Stimulated activated CD4-positive, alpha-beta T cell treated with anti-CD3 and anti-CD28 coated beads, Interleukin-15, amount 100 ng/mL, for 24 hours (primary cell): ENCODE data around the gene IGSF6.
A peak's percentile ranks its signal among the peaks of the same experiment; 100 is the strongest.
"Not testable (repeated sequence)": the region's sequence is repeated elsewhere in the genome, so short reads cannot be mapped to it uniquely, and the experiment has no call there.

Experiments used
- DNase-seq: peaks from one replicate; pipeline ENCODE4 v3.0.0-alpha.2; 2020

Gene IGSF6

DNA sequence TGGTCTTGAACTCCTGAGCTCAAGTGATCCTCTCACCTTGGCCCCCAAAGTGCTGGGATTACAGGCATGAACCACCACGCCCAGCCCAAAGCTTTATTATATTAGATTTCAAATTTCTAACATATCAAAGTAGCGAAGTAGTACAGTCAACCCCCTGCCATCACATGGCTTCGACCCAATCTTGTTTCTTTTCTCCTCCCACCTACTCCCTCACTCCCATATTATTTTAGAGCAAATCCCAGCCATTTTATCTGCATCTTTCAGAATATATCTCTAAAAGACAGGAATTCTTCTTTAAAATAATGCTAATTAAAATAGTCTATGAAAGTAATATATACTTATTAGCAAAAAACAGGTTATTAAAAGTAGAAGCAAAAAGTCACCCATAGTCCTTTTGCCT lies 893 bp downstream of the IGSF6 start:
- no peak for DNase-seq

DNA sequence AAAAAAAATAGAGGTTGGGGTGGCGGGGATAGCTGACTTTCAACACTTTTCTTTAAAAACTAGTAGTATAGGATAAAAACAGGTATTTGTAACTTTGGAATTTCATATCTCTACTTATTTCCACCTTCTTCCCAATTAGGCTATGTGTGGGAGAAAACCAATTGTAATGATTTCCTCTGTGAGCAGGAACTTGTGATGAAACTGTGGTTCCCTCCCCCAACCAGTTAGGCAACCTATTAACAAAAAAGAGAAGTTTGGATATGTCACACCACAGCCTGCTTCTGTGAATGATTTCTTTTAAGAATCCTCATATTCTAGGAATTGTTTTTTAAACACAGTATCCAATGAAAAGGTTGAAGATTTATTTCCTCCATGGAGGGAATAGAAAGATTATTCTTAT lies 1.9 kb downstream of the IGSF6 start:
- DNase-seq: no peak

DNA sequence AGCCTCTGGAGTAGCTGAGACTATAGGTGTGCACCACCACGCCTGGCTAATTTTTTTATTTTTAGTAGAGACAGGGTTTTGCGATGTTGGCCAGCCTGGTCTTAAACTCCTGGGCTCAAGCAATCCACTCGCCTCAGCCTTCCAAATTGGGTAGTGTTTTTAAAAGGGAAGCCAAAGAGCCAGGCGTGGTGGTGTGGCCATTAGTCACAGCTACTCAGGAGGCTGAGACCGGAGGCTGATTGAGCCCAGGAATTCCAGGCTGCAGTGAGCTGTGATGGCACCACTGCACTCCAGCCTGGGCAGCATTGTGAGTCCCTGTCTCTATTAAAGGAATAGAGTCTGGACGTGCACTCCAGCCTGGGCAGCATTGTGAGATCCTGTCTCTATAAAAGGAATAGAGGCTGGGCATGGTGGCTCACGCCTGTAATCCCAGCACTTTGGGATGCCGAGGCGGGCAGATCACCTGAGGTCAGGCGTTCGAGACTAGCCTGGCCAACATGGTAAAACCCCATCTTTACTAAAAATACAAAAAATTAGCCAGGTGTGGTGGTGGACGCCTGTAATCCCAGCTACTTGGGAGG lies 2.5 kb downstream of the IGSF6 start:
- not testable (repeated sequence) for DNase-seq

DNA sequence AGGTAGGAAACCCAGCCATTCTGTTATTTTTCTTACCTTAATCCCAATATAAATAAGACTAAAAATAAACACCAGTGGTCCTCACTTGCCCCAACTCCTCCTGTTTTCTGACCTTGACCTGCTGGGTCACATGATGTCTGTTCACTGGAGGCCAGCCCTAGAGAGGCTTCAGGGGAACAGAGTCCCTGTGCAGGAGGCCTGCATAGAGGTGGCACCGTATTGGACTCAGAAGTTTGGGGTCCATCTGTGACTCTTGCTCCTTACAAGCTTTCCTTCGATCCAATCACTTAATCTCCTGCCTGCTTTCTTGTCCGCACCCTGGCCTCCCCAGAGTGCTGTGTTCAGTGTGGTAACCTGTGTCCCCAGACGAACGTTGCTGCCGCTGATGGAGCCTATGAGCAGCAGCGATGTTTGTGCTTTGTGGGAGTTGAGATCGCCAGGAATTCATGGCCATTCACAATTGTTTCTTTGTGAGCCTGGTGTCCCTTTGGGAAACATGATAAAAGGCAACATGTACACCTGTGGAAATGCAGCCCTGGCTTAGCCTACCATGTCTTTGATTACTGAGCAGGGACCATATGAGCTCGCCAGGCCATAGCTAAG lies 4.7 kb downstream of the IGSF6 start:
- no peak for DNase-seq

DNA sequence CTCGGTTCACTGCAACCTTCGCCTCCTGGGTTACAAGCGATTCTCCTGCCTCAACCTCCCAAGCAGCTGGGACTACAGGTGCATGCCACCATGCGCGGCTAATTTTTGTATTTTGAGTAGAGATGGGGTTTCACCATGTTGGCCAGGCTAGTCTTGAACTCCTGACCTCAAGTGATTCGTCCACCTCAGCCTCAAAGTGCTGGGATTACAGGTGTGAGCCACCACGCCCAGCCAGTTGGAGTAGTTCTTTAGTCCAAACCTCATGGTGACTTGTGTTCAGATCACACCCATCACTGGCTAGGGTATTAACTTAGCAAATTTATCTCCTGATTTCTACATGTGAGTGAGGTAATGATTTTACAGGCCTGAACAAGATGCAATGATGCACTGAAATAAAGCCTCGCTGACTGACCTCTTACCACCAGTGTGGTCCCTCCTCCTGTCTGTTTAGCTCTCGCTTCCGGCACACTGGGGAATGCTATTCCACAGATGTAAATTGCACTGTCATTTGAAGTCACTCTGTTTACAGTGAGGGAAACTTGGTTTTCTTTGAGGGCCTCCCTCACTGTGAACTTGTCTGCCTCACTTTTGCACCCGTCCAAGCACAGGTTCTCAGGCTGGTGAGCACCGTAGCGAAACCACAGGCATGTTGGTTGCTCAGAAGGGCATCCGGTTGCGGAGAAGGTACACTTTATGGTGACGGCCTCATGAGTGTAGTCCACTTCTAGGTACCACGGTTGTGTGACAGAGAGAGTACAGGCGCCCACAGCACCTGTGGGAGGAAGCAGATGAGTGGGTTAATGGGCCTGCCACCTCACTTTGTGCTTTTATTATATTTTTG lies 5.5 kb downstream of the IGSF6 start:
- DNase-seq: peak; percentile 83

DNA sequence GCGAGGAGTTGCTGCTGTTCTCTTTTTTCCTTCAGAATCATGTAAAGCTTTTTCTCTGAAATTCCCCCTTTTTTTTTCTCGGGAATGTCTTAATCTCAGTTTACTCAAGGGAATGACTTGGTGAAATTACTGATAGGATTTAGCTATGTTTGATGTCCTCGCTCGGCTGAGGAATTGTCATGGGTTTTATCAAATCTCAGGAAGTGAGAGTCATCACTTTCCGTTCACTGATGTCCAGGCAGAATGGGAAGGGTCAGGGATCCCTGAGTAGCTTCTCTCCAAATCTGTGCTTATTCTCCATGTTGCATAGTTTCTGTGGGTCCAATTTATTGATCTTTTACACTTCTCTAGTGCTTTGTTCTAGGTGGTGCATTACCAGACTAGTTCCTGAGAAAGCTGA lies 6.3 kb downstream of the IGSF6 start:
- DNase-seq: no peak

DNA sequence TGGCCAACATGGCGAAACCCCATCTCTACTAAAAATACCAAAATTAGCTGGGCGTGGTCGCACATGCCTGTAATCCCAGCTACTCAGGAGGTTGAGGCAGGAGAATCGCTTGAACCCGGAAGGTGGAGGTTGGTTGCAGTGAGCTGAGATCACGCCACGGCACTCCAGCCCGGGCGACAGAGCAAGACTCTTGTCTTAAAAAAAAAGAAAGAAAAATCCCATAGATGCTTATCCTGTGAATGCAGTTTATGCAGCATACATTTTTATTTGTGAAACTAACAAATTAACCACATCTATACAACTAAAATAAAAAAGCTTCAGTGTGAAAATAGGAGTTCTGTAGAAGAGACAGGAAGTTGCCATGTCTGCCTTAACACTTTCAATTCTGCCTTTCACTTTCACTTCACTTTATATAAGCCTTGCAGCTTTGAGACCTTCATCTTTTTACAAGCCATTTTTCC lies 7.1 kb downstream of the IGSF6 start:
- peak; percentile 49 for DNase-seq

DNA sequence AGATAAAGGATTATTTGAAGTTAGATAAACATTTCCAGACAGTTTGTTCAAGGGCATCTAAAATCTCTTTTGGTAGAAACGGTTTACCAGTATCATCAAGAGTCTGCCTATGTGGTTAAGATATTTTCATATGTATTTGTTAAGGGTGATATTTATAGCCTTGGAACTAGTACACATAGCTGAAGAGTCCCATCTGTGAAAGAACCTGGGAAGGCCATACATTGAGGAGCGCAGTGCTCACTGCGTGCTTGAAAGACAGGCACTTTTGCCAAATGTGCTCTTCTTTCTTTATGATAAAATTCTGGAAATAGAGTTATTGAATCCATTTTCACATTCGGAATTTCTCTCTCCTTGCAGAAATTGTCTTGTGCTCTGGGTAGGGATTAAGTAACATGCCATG lies 7.7 kb downstream of the IGSF6 start:
- no peak for DNase-seq

DNA sequence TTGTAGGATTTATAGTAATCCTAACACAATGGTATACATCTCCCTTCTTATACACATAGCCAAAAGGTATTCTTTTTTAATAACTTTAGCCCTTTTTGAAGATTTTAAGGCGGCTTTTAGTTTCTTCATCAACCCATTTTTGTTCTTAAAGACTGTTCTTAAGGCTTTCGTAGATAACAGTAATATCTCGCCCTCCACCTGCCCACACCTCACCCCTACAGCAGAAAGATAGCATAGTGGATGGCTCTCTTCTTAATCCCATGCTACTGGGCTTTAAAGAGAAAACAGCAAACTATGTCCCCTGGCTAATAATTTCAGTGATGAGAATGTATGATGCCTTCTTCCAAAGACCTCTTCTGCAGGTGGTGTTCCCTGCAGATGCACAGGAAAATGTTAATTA lies 8.6 kb downstream of the IGSF6 start:
- no peak for DNase-seq

DNA sequence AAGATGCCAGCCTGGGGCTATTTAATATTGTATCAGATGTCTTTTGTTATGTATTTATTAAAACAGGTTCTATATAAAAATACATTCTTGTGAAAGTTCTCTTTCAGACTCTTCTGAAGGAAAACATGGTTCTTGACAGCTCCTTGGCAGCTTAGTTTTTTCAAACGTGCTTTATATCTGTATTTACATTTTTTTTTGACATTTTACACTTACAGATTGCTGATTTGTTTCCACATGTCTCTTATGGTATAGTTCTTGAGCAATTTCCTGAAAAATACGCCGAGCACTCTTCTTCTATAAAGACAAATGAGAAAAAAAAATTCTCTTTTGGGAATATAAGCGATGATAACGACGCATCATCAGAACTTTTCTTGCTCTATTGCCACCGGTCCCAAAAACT lies 9.5 kb downstream of the IGSF6 start:
- no peak for DNase-seq

DNA sequence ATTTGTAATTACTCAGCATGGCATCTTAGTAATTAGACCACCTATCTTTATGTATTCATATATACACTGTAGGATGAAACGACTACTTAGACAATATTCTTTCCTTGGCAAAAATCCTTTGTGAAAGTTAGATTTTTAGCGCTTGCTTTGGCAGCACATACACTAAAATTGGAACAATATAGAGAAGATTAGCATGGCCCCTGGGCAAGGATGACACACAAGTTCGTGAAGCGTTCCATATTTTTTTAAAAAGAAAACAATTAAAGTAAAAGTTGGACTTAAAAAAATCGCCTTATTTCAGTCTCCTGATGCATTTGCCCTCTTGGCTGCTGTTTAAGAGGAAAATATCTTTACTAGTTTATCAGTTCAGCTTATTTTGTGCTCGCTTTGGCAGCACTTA lies 10.5 kb downstream of the IGSF6 start:
- no peak for DNase-seq

DNA sequence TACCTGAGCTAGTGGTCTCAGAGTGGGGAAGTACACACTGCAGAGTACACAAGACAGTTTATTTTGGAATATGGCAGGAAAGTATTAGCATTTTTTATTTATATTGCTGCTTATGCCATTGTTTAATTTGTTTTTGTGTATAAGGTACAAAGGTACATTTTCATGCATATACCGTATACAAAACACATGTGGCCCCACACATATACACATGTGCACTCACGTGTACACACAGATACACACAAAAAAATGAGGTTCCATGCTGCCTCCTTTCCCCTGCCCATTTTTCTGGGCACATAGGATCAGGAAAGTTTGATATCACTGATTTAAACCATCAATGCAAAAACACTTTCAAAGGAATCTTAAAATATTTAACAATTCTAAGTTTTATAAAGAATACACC lies 12.9 kb downstream of the IGSF6 start:
- no peak for DNase-seq

DNA sequence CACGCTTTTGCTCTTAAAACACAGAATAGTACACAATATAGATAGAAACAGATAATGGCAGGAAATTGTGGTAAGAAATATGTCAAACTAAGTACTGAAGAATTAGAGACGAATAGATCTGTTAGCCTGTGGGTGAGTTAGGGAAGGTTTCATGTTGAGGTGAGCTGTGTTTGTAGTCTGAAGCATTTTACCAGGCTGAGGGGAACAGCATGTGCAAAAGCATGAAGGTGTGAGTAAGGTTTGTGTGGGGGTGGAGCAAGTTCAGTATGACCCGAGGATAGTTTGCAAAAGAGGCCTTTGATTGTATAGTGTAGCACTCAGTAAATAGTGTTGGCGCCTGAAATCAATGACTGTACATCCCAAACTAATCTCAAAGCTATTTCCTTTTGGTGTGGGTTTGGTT lies 13.8 kb downstream of the IGSF6 start:
- DNase-seq: peak; percentile 36

DNA sequence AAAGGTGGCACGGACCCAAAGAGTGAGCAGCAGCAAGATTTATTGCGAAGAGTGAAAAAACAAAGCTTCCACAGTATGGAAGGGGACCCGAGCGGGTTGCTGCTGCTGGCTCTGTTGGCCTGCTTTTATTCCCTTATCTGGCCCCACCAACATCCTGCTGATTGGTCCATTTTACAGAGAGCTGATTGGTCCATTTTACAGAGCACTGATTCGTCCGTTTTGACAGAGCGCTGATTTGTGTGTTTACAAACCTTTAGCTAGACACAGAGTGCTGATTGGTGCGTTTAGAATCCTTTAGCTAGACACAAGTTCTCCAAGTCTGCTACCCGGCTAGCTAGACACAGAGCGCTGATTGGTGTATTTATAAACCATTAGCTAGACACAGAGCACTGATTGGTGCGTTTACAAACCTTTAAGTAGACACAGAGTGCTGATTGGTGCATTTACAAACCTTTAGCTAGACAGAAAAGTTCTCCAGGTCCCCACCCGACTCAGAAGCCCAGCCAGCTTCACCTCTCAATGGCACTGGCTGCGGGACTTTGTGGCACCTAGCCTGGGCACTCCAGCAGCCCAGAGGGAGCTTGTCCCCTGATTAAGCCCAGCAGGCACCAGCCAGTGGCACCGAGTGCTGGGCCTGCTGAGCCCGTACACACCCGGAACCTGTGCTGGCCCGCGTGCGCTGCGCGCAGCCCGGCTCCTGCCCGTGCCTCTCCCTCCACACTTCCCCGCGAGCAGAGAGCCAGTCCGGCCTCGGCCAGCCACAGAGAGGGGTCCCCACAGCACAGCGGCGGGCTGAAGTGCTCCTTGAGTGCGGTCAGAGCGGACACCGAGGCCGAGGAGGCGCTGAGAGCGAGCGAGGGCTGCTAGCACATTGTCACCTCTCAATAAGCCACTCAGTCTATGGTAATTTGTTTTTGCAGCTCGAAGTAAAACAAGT lies 15.1 kb downstream of the IGSF6 start:
- no peak for DNase-seq

DNA sequence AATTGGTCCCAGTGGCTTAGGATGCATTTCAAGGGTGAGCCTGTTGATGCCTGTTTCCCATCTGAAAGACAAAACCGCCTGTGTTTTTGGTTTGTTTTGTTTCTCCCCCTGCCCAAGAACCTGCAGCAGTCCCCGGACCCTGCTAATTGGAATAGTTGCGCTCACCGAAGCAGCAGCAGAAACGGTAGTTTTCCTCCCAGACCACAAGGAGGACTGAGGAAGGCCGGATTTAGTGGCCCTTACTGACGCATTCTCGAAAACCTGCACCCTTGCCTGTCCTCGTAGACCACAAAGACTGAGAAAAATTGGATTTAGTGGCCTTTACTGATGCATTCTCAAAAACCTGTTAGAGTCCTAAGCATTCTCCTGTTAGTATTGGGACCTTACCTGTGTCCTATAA lies 16.7 kb downstream of the IGSF6 start:
- not testable (repeated sequence) for DNase-seq

DNA sequence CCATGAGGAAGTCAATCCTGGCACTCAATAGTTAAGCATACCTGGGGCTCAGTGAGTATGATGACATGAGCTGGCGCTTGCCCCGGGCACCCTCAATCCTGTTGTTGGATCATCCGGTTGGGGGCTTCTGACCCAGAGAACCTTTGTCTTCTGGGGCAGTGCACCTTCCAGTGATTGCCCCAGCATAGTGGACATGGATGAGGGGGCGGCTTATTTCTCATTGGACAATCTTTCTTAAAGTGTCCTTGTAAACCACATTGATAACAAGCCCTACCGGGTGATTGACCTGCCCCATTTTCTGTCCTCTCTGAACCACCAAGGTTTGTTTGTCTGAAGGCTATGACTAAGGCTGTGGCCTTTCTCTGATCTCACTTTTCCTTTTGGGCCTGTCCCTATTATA lies 18.2 kb downstream of the IGSF6 start:
- DNase-seq: no peak

DNA sequence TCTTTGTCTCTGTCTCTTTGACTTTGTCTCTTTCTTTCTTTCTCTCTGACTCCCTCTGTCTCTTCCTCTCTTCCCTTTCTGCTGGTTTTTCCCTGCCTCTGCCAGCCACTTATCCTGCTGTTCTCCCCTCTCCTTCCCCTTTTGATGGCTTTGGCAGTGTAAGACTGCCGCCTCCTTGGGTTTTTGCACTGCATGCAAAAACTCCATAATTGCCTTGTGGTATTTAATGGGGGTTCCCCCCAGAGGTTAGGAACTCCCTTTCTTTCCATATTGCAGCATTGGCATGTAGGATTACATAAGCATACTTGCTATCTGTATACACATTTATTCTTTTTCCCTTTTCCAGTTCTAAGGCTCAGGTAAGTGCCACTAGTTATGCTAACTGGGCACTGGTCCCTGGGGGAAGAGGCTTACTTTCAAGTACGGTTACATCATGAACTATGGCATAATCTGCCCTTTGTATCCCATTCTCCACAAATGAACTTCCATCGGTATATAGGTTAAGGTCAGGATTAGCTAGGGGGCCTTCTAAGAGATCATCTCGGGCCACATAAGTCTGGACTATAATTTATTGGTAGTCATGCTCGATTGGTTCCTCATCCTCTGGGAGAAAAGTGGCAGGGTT lies 20.3 kb downstream of the IGSF6 start:
- DNase-seq: not testable (repeated sequence)

DNA sequence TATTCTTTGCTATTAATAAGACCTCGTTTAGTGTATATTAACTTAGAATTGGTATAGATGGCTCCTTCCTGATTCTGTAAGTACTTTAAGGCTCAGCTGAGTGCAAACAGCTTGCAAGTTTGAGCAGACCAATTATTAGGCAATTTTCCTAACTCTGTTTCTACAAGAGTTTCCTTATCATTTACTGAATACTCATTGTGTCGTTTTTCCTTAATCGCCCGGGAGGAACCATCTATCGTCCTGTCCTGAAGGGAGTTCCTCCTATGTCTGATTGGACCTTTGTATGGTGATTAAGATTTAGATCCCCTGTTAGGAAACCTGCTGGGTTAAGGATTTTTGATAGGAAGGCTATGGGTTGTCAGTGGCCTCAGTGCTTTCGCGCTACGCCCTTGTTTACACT lies 21.0 kb downstream of the IGSF6 start:
- not testable (repeated sequence) for DNase-seq

DNA sequence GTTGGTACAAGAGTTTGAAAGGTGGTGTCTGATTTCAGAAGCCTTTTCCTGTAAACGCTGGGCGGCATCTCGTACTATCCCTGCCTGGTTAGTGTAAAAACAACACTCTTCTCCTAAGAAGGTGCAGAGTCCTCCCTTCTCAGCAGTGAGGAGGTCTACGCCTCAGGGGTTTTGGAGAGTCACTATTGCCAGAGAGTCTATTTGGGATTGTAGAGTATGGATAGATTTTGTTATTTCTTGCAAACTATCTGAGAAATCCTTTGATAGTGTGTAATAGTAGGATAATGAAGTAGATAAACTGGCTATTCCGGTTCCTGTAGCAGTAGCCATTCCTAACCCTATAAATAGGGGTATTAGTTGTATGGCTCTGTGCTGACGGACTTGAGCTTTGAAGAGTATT lies 21.5 kb downstream of the IGSF6 start:
- DNase-seq: not testable (repeated sequence)

DNA sequence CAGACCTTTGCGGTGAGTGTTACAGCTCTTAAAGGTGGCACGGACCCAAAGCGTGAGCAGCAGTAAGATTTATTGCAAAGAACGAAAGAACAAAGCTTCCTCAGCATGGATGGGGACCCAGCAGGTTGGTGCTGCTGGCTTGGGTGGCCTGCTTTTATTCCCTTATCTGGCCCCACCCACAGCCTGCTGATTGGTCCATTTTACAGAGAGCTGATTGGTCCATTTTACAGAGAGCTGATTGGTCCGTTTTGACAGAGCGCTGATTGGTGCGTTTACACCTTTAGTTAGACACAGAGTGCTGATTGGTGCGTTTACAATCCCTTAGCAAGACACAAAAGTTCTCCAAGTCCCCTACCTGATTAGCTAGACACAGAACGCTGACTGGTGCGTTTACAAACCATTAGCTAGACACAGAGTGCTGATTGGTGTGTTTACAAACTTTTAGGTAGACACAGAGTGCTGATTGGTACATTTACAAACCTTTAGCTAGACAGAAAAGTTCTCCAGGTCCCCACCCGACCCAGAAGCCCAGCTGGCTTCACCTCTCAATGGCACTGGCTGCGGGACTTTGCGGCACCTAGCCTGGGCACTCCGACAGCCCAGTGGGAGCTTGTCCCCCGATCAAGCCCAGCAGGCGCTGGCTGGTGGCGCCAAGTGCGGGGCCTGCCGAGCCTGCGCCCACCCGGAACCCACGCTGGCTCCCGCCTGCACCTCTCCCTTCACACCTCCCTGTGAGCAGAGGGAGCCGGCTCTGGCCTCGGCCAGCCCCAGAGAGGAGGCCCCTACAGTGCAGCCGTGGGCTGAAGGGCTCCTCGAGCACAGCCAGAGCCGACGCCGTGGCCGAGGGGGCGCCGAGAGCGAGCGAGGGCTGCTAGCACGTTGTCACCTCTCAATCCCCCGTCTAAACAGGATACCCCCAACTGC lies 22.5 kb downstream of the IGSF6 start:
- not testable (repeated sequence) for DNase-seq

DNA sequence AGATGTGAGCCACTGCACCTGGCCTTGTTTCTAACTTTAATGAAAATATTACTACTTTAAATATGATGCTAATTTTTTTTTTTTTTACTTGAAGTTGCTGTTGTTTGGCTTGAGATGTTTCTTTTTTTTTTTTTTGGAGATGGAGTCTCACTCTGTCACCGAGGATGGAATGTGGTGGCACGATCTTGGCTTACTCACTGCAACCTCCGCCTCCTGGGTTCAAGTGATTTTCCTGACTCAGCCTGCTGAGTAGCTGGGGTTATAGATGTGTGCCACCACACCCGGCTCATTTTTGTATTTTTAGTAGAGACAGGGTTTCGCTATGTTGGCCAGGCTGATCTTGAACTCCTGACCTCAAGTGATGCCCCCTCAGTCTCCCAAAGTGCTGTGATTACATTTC lies 23.6 kb downstream of the IGSF6 start:
- DNase-seq: no peak
